Cerebellar nuclear complex (tissue), 1 donor: ENCODE results near the gene DIRAS1.

Experiments
- DNase-seq, 2 experiments: peaks; one replicate each; lab custom pipeline; 2025; lab: John Stamatoyannopoulos, UW

The DIRAS1 gene

GRCh38 chr19:2720777-2721569 is at the start of gene DIRAS1:
Gene DIRAS1 (minus strand): TSS chr19:2721372. CDS start chr19:2717806, 3,566 bp downstream.
- DNase-seq: no peak

- no peak for DNase-seq
Observed at GRCh38 chr19:2770055-2771013, 49.2 kb upstream of the DIRAS1 start.

GRCh38 chr19:2769218-2769617 is 48.0 kb upstream of the DIRAS1 start:
- no peak for DNase-seq

GRCh38 chr19:2768365-2769132 is 47.4 kb upstream of the DIRAS1 start:
- DNase-seq: no peak

GRCh38 chr19:2767688-2768087 is 46.5 kb upstream of the DIRAS1 start:
- DNase-seq: no peak

- DNase-seq: no peak
Observed at GRCh38 chr19:2766594-2767372, 45.6 kb upstream of the DIRAS1 start.

- no peak for DNase-seq
Observed at GRCh38 chr19:2765376-2765775, 44.2 kb upstream of the DIRAS1 start.

- DNase-seq: no peak
Observed at GRCh38 chr19:2764945-2765344, 43.8 kb upstream of the DIRAS1 start.

- DNase-seq: no peak
Observed at GRCh38 chr19:2763687-2764086, 42.5 kb upstream of the DIRAS1 start.

- no peak for DNase-seq
Observed at GRCh38 chr19:2762783-2763496, 41.8 kb upstream of the DIRAS1 start.

GRCh38 chr19:2761876-2762782 is 41.0 kb upstream of the DIRAS1 start:
- DNase-seq: no peak

GRCh38 chr19:2761309-2761677 is 40.1 kb upstream of the DIRAS1 start:
- DNase-seq: no peak

GRCh38 chr19:2759965-2760364 is 38.8 kb upstream of the DIRAS1 start:
- no peak for DNase-seq

- DNase-seq: no peak
Observed at GRCh38 chr19:2759362-2759761, 38.2 kb upstream of the DIRAS1 start.

GRCh38 chr19:2758601-2759313 is 37.6 kb upstream of the DIRAS1 start:
- DNase-seq: no peak

GRCh38 chr19:2756921-2757881 is 36.0 kb upstream of the DIRAS1 start:
- DNase-seq: no peak

- DNase-seq: no peak
Observed at GRCh38 chr19:2756477-2756876, 35.3 kb upstream of the DIRAS1 start.

- no peak for DNase-seq
Observed at GRCh38 chr19:2755811-2756210, 34.6 kb upstream of the DIRAS1 start.
